Caki2 (cell line): ENCODE measurements around the gene CTNND2. TPM values are rescaled to one million over a fixed set of nuclear protein-coding genes. Genes with fewer than 3 reads are reported as not detected.

Experiments
- DNase-seq: peaks from one replicate; pipeline ENCODE4 v3.0.0-alpha.2; 2015; ENCODE audit warnings: low read depth
- in situ Hi-C: cut with HindIII; loops from 2 replicates; pipeline ENCODE4 v1.10.0; 2016; ENCODE audit warnings: low sequenced_read_pairs, low pct_unique_long_range_greater_than_20kb, mixed read lengths
- total RNA-seq: library from RNA; depleted of rRNA; stranded (reverse); fragments of >200 nt; shearing (Covaris generic); gene quantifications from 2 replicates; pipeline ENCODE4 v1.2.3, GENCODE V29; 2014; ENCODE audit warnings: low replicate concordance

The CTNND2 gene
- total RNA-seq, 1 experiment from 2014 or later, result not detected

GRCh38 chr5:11397549-11397948 is 506.7 kb downstream of the CTNND2 start:
- DNase-seq, result no peak
- in situ Hi-C loops, result no loop called here

- in situ Hi-C loops, result no loop called here
- no peak for DNase-seq
Measured at GRCh38 chr5:11396917-11397316, 507.3 kb downstream of the CTNND2 start.

GRCh38 chr5:11394933-11395332 is 509.3 kb downstream of the CTNND2 start:
- in situ Hi-C loops, result no loop called here

GRCh38 chr5:11390291-11390767 is 513.9 kb downstream of the CTNND2 start:
- in situ Hi-C loops, result no loop called here
- no peak for DNase-seq

More at GRCh38 chr5:11394933-11395332, 509.3 kb downstream of the CTNND2 start:
- no peak for DNase-seq

GRCh38 chr5:11387382-11387781 is 516.9 kb downstream of the CTNND2 start:
- no peak for DNase-seq
- in situ Hi-C loops, result no loop called here

GRCh38 chr5:11386398-11386797 is 517.8 kb downstream of the CTNND2 start:
- no peak for DNase-seq
- in situ Hi-C loops, result no loop called here

- in situ Hi-C loops, result no loop called here
- DNase-seq, result no peak
Measured at GRCh38 chr5:11385901-11386293, 518.3 kb downstream of the CTNND2 start.

GRCh38 chr5:11385251-11385900 is 518.9 kb downstream of the CTNND2 start:
- no peak for DNase-seq
- in situ Hi-C loops, result no loop called here

GRCh38 chr5:11384441-11385250 is 519.6 kb downstream of the CTNND2 start:
- in situ Hi-C loops, result no loop called here

GRCh38 chr5:11383506-11384095 is 520.6 kb downstream of the CTNND2 start:
- DNase-seq, result no peak
- in situ Hi-C loops, result no loop called here

More at GRCh38 chr5:11384441-11385250, 519.6 kb downstream of the CTNND2 start:
- no peak for DNase-seq

GRCh38 chr5:11378461-11378860 is 525.8 kb downstream of the CTNND2 start:
- in situ Hi-C loops, result no loop called here
- no peak for DNase-seq

GRCh38 chr5:11377896-11378295 is 526.4 kb downstream of the CTNND2 start:
- in situ Hi-C loops, result no loop called here
- no peak for DNase-seq

- no peak for DNase-seq
- in situ Hi-C loops, result no loop called here
Measured at GRCh38 chr5:11372191-11372590, 532.1 kb downstream of the CTNND2 start.

GRCh38 chr5:11371021-11371420 is 533.2 kb downstream of the CTNND2 start:
- in situ Hi-C loops, result no loop called here
- DNase-seq, result no peak

GRCh38 chr5:11364531-11364930 is 539.7 kb downstream of the CTNND2 start:
- DNase-seq, result no peak
- in situ Hi-C loops, result no loop called here

- no peak for DNase-seq
- in situ Hi-C loops, result no loop called here
Measured at GRCh38 chr5:11363631-11364178, 540.5 kb downstream of the CTNND2 start.

- no peak for DNase-seq
- in situ Hi-C loops, result no loop called here
Measured at GRCh38 chr5:11361768-11362167, 542.5 kb downstream of the CTNND2 start.

- no peak for DNase-seq
Measured at GRCh38 chr5:11357928-11358327, 546.3 kb downstream of the CTNND2 start.

GRCh38 chr5:11355491-11355890 is 548.8 kb downstream of the CTNND2 start:
- in situ Hi-C loops, result no loop called here
- no peak for DNase-seq

More at GRCh38 chr5:11357928-11358327, 546.3 kb downstream of the CTNND2 start:
- in situ Hi-C loops, result no loop called here
